Bone marrow (tissue), 2 donors: ENCODE data around the gene LGR6.

ENCODE experiments used
- DNase-seq, 2 donors: peaks; one replicate each; lab custom pipeline; 2025; lab: John Stamatoyannopoulos, UW

The LGR6 gene

DNA sequence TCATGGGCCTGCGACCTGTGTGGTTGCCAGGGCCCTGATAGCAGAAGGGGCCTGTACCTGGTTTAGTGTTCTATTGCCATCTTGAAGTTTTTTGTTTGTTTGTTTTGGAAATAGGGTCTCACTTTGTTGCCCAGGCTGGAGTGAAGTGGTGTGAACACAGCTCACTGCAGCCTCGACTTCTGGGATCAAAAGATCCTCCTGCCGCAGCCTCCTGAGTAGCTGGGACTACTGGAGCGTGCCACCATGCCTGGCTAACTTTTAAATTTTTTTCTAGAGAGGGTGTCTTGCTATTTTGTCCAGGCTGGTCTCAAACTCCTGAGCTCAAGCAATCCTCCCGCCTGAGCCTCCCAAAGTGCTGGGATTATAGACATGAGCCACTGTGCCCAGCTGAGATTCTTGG, 75.2 kb downstream of the LGR6 start:
- DNase-seq, result no peak

DNA sequence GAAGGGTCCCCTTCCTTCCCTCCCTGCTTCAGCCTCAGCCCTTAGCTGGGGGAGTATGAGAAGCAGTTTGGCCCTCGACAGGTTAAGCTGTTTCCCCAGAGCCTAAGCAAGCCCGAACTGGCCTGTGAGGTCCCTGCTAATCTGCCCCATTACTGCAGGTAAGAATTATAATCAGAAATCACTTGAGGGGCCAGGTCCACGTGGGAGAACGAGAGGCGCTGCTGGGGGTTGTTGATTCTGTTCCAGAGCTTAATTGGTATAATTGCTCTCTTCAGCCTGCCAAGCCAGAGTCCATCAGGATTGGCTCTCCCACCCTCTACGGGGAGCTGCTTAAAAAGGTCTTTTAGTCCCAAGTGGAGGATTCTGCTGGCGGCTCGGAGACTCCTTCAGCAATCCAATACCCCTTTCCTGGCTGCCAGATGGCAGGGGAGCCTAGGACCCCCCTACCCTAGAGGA, 77.3 kb downstream of the LGR6 start:
- DNase-seq, result no peak

DNA sequence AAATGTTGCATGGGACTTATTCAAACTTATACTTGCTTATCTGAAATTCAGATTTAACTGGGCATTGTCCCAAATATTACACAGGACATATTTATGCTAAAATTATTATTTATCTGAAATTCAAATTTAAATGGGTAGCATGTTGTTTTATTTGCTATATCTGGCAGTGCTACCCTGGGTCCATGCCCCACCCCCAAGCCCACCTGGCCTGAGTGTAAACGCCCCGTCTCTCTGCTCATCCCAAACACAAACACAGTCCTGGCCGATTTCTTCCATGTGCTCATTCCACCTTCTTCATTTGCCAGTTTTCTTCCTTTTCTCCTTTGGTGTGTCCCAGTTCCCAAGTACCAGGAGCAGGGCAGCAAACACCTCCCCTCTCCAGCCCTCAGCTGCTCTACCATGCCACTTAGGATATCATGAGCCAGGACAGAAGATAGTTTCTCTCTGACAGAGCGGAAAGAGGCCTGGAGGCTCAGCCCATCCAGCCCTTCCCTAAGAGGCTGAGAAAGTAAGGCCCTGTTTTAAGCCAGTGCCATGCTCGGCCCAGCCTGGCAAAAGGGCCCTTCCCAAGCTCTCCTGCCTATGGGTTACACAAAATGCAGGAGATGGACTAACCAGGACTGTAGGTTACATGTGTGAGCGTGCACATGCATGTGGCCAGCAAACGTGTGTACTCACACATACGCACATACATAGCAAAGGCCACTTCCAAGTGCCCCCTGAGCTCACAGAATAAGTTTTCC, 78.7 kb downstream of the LGR6 start:
- DNase-seq, result no peak

DNA sequence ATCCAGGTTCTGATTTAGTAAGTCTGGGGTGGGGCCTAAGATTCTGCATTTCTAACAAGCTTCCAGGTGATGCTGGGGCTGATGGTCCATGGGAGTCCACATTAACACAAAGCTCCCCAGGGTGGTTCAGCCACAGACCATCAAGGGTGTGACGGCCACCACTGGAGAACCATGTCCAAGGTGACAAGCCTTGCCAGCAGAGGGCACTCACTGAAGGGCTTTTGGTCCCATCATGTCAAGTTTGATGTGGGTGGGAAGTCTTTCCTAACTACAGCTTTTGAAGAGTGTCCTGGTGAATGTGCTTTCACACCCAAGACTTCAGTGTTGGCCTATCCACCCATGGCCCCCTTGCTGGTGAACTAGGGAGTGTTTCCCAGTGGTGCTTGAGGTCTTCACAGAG, 81.0 kb downstream of the LGR6 start:
- DNase-seq, result no peak

DNA sequence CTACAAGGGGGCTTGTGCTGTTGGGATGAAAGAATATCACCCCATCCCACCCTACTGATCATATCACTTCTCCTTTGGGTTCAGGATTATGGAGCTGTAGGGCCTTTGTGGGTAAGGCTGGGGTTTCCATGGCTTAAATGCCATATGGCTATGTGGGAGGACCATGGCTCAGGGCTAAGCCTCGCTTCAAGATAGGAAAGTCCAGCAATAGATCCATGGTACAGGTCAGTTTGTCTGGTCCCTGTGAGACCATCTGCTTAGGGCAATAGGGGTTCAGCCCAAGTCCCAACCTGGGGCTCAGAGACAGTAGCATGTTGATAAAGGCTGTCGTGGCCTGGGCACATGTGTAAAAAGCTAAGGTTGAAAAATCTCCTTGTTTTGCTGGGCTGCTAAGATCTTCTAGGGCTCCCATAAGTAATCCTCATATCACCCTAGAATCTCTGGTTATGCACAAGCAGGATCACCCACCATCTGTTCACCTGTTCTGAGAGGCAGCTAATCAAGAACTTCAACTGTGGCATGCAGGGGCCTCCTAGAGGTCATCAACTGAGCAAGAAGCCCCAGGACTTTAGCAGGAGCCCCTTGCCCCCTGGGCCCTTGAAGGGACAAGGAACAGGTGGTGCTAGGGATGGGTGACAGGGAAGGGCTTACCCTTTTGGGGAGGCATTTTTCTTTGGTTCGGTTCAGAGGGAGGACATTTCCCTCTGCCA, 81.6 kb downstream of the LGR6 start:
- DNase-seq, result no peak

DNA sequence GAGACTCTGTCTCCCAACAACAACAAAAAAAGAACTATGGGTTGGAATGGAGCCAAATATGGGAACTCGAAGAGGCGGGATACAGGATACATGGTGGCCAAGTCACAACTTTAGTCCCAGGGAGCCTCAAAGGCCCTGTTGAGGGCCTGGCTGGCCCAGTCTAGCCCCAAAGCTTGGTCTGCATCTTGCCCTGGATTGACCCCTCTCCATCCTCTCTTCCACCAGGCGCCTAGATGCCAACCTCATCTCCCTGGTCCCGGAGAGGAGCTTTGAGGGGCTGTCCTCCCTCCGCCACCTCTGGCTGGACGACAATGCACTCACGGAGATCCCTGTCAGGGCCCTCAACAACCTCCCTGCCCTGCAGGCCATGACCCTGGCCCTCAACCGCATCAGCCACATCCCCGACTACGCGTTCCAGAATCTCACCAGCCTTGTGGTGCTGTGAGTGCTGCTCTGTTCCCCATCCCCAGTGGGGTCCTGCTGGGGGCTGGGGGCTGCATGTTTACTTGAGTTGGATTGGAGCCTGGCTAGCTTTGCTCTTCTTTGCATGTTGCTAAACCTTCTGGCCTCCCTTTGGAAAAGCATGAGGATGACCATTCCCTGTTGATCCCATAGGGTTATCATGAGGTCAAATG, 82.6 kb downstream of the LGR6 start:
- DNase-seq, result no peak

DNA sequence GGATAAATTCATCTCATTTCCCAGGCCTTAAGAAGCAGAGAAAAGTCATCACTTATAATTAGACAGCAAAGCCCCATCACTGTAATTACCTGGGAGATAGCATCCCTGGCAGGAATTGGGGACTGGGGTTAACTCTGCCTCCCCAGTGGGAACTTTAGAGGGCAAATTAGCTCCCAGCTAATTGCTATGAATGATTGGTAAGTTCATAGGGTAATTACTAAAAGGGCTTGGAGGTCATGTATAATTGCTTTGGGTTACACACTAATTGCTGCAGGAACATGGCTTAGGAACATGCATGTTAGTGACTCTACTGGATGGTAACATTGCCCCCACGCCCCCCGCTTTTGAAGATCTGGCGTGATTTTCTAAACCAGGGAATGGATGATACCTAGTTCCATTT, 83.3 kb downstream of the LGR6 start:
- no peak for DNase-seq

DNA sequence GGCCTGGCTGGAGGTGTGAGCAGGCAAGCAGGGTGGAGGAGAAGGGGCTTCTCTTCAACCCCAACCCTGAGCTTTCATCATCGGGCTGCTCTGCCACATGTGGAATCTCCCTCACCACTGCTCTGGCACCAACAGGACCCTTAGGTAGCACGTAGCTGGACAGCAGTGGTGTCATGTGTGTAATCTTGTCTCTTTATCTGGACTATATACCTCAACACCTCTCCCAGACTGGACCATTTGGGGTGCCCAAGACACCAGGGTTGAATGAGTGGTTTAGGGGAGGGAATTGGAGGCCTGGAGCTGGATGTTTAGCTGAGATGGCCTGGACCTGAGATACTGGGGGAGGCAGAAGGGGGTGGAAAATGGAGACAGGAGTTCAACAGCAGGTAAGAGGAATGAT, 85.2 kb downstream of the LGR6 start:
- no peak for DNase-seq

DNA sequence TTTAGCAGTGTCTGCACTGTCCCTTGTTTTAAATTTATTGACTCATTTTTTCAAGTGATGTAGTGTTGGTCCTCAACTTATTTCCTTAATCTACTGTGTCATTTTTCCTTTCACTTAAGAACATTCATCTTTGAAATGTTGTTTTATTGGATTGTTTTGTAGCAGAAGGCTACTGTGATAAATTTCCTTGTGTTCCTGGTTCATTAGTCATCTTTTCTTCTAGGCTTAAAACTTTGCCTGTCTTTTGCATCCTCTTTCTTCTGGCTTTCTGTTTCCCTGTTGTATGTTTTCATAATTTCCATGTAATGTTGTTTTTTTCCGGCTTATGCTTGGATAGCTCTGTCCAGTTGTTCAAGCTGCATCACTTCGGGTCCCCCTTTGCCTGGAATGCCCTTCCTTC, 86.2 kb downstream of the LGR6 start:
- DNase-seq, result no peak

DNA sequence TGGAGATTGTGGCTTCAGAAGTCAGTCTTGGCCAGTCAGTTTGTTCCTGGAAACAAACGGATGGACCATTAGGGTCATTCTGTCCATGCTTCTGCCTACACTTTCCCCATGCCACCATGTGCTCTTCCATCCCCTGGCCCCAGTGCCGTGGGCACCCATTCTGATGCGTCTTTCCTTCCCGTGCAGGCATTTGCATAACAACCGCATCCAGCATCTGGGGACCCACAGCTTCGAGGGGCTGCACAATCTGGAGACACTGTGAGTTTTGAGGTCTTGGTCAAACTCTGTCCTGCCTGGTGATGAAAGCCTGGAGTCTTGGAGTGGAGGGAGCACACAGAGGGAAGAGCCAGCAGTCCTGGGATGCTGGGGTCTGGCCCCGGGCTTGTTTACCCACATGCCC, 87.0 kb downstream of the LGR6 start:
- no peak for DNase-seq

DNA sequence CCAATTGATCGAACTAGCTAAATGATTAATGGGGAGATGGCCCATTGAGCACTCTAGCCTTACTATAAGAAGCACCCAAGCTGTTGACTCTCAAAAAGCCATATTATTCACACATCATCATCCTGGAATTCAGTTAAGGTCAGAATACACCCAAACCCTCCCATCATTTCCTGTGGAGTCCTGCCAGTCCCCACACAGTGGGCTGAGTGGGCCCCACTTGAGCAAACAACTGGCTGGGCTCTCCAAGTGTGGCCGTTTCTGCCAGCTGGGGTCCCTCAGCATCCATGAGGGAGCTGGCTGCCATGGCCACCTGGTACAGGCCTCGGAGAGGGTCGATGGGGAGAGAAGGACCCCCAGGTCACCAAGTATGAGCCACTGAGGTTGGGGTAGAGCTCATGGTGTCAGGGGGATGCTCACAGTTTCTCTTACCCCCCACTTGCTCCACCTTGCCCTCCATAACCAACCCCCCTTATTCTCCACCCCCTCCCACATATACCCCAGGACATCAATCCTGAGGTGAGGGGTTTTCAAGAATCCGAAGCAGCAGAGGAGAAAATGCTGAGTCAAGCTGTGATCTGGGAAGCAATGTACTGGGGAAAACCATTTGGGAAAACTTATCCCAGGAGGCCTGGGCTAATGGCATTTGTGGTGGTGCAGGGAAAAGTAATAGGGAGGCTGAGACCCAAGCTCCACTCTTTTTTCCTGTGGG, 87.9 kb downstream of the LGR6 start:
- DNase-seq, result no peak

DNA sequence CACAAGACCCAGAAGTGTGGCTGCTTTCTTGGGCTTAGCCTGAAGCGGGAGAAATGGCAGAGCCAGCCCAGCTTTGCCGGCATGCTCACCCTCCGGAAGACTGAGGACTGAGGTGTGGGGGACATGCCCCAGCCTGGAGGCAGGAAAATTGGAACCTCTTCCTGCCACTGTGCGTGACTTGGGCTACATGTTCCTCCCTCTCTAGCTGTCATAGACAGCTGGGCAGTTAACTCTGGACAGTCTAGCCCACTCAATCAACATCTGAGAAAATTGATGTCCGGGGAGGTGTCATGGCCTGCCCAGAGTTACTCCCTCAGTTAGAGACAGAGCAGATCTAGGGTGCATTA, 88.4 kb downstream of the LGR6 start:
- DNase-seq, result no peak

DNA sequence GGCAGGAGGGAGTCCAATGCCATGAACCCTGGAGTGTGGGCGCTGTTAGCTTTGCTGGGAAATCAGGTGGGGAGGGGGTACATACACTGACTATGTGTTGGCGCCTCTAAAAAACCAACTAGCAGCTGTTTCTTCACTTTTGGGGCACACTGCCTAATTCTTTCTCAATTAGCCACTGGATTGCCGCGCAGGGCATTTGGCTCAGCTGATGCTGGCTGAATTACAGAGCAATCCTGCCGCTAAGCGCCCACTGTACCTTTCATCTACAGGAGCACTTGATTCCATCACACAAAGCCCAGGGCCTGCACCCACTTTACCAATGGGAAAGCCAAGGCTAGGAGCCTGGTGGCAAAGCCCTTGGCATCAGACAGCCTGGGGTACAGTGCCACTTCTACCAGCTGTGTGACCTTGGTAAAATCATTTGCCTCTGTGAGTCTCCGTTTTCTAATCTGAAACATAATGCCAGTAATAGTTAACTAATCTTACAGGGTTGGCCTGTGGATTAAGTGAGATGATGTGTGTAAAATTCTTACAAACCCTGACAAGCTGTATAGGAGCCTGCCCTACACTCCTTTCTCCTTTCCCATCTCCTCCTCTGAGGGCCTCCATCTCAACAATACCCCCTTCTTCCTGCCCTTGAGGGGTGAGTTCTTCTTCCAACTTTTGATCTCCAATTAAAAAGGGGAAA, 89.1 kb downstream of the LGR6 start:
- DNase-seq, result no peak

DNA sequence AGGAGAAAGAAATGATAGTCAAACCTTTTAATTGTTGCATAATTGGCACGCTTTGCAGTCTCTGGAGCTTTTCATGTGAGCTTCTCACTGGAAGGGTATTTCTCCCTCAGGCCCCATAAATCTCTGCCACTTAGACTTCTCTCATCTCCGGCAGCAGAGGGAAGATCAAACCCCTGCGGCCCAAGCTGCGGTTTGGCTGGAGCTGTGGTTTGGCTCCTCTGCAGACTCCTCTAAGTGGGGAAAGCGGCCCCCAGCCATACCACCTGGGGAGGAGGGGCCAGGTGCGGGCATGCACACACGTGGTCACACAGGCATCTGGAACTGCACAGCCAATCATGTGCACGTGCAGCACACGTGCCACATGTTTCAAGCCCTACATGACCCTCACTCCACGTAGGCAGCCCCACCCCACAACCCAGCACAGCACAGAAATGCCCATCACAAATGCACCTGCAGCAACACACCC, 89.8 kb downstream of the LGR6 start:
- no peak for DNase-seq

DNA sequence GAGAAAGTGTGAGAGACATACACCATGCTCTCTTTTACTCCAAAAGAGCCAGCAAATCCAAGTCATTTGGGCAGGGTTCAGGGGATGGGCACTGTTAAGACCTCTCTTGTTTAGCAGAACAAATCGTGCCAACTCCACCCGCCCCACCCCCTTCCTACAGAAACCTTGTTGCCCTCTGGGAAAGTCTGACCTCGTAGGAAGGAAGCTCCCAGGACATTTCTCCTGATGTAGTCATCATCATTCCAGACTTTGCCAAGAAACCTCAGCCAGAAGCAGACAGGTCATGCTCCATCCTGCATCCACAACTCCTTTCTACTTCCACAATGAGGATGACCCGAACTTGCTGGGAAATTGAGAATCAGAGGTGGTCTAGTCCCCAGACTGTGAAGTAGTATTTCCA, 90.4 kb downstream of the LGR6 start:
- no peak for DNase-seq

DNA sequence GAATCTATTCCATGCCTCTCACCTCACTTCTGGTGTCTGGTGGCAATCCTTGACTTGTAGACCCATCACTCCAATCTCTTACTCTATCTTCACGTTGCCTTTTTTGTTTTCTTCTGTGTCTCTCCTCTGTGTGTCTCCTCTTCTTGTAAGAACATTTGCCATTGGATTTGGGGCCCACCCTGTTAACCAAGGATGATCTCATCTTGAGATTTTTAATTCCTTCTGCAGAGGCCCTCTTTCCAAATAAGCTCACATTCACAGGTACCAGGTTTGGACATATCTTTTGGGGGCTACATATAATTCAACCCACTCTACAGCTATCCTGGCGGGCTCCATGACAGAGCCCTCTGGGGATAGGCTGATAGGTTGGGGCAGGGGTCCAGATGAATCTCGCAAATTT, 92.3 kb downstream of the LGR6 start:
- no peak for DNase-seq

DNA sequence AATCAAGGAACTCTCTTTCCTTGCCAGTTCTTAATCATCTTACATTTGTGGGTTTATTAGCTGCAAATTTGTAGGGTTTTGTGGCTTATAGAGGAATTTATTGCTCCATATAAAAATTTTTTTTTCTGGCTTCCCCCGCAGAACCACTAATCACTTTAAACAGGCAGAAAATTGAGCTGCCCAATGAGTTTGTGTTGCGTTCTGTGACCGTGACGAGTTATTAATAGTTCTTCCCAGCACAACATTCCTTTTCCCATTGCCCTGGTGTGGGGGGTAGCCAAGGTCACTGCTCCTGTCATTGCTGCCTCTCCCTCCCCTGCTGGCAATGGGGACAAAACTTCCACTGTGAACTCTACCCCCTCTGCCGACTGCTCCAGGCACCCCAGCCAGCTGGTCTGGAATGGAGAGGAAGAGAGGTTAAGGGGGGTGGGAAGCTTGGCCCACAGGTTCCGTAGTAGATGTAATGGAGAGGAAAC, 93.1 kb downstream of the LGR6 start:
- no peak for DNase-seq

DNA sequence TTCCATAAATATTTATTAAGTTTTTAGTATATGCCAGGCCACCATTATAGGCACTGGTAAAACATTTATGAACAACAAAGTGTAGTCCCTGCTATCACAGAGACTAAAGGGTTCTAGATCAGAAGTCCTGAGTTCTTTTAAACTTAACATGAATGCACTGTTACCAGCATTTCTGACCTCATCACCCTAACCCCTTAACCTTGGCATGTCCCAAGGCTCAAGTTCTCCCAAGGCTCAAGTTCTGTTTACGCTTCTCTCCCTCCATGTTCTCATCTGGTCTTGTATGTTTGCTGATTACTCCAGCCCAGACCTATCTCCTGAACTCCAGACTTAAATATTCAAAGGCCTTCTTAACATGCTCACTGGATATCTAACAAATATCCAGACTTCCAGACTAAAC, 93.6 kb downstream of the LGR6 start:
- no peak for DNase-seq

DNA sequence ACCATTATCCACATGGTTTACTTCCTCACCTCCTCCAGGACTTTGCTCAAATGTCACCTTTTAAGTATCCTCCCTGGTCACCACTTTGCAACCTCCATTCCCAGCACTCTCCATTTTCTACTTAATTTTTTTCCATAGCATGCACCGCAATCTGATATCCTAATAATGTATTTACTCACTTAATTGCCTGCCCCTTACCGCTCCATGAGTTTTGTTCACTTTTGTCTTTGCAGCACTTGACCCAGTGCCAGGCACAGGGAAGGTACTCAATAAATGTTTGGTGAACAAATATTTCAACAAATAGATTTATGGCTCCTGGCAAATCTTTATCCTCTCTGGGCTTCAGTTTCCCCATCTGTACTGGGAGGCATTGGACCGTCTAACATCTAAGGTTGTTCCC, 94.6 kb downstream of the LGR6 start:
- no peak for DNase-seq

DNA sequence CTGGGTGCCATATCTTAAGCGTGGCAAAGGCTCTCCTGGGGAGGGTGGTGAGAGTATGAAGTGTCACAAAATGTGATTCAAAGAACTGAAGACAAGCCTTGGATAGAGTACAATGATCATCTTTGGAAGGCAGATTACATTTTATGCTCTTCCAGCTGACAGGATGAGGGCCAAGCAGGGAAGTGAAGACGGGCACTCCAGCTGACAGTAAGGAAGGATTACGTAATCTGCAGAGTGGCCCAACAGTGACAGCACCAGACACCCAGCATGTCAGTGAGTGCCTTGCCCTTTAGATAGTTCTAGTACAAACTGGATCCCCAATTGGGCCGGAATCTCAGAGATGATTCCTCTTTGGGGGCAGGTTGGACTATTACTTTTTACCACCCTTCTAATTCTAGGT, 95.4 kb downstream of the LGR6 start:
- DNase-seq, result no peak

DNA sequence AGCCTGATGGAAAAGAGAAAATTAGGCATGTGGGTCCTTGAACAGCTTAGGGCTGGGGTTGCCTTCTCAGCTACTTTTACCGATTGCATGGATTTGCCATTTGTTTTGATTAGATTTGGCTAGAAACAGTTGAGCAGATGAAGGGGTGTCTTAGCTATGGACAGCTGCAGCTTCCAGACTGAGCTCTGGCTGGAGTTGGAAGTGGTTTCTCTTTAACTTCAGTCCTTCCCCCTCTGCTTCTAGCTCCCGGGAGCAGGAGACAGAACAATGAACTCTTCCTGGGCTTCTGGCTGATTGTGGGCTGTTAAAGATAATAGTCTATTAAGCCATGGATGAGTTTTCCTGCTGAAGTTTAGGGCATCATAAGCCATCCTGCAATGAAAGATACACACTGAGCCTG, 97.4 kb downstream of the LGR6 start:
- no peak for DNase-seq
